OCI-LY1 (cell line): ENCODE measurements around the gene SEC22C.

Source experiments
- CTCF ChIP-seq: fragments of 200-600 bp; sonication (generic), shearing (Covaris generic); IDR thresholded peaks from 2 replicates; pipeline ENCODE4 v1.5.1; 2017; ENCODE audit warnings: mild to moderate bottlenecking, antibody characterized with exemption, low read length, moderate library complexity, mixed read lengths
- EZH2 ChIP-seq: fragments of 200-600 bp; sonication (generic), shearing (Covaris generic); IDR thresholded peaks from 2 replicates; pipeline ENCODE4 v1.8.0; 2017; ENCODE audit warnings: borderline replicate concordance, mixed run types, mild to moderate bottlenecking, antibody characterized with exemption, low read length, moderate library complexity, mixed read lengths

- TF ChIP-seq CTCF (no peak), EZH2 (no peak)
Measured at GRCh38 chr3:42498791-42499477, 82.8 kb downstream of the SEC22C start.
